CD14-positive monocyte (primary cell): ENCODE measurements around the gene TXNRD1. TPM values are rescaled to one million over a fixed set of nuclear protein-coding genes. Genes with fewer than 3 reads are reported as not detected.

Experiments used
- DNase-seq, 3 donors: peaks; one replicate each; pipeline ENCODE4 v3.0.0-alpha.2; 2011 to 2022
- H2AFZ ChIP-seq: 2 replicates; pipeline ENCODE4 v1.6.0; 2012; ENCODE audit warnings: mild to moderate bottlenecking, low read depth, low read length, inconsistent platforms; ENCODE audit not compliant: insufficient read depth, poor library complexity, severe bottlenecking
- H3K27ac ChIP-seq, 2 donors: 1 replicate in 1 of 2; 2 replicates in 1 of 2; pipeline ENCODE4 v1.5.1; 2012 to 2013; ENCODE audit warnings: low read length in 2 of 2, control low read depth in 1 of 2, inconsistent platforms in 1 of 2, low read depth in 1 of 2, mild to moderate bottlenecking in 1 of 2
- H3K27me3 ChIP-seq, 2 donors: one replicate each; pipeline versions ENCODE4 v1.6.0 to v1.6.1; 2011 to 2013; ENCODE audit warnings: low read length in 2 of 2; ENCODE audit not compliant: control insufficient read depth in 2 of 2, insufficient read depth in 2 of 2
- H3K36me3 ChIP-seq, 2 donors: replicated peaks in 1 of 2; 1 replicate in 1 of 2; 2 replicates in 1 of 2; pipeline versions ENCODE4 v1.5.1 to v1.6.1; 2012 to 2013; ENCODE audit warnings: low read length in 2 of 2, control low read depth in 1 of 2, inconsistent platforms in 1 of 2, mild to moderate bottlenecking in 1 of 2; ENCODE audit not compliant: insufficient read depth in 2 of 2, control insufficient read depth in 1 of 2
- H3K4me1 ChIP-seq, 2 donors: 1 replicate in 1 of 2; 2 replicates in 1 of 2; pipeline versions ENCODE4 v1.5.1 to v1.6.1; 2012 to 2013; ENCODE audit warnings: low read length in 2 of 2, control low read depth in 1 of 2, inconsistent platforms in 1 of 2, mild to moderate bottlenecking in 1 of 2, moderate library complexity in 1 of 2; ENCODE audit not compliant: insufficient read depth in 2 of 2, control insufficient read depth in 1 of 2
- H3K4me2 ChIP-seq: replicated peaks from 2 replicates; pipeline ENCODE3; 2012; ENCODE audit warnings: low read length, moderate library complexity, mild to moderate bottlenecking; ENCODE audit not compliant: poor library complexity, severe bottlenecking; ENCODE audit errors: extremely low read depth
- H3K4me3 ChIP-seq, 3 experiments: fragments of 200-600 bp in 1 of 3; sonication (generic) in 1 of 3; replicated peaks in 1 of 3; 1 replicate in 2 of 3; 2 replicates in 1 of 3; pipeline ENCODE4 v1.5.1; 2011 to 2013; ENCODE audit warnings: low read length in 3 of 3, mild to moderate bottlenecking in 3 of 3, control low read depth in 2 of 3, low read depth in 2 of 3, inconsistent platforms in 1 of 3, moderate library complexity in 1 of 3
- H3K79me2 ChIP-seq: 2 replicates; pipeline ENCODE4 v1.6.0; 2012; ENCODE audit warnings: mild to moderate bottlenecking, control low read depth, inconsistent platforms, low read length, moderate library complexity; ENCODE audit not compliant: insufficient read depth
- H3K9ac ChIP-seq: 2 replicates; pipeline ENCODE4 v1.6.0; 2017; ENCODE audit warnings: low read length, mild to moderate bottlenecking; ENCODE audit not compliant: insufficient read depth, poor library complexity, severe bottlenecking
- H3K9me3 ChIP-seq, 2 donors: replicated peaks in 1 of 2; 1 replicate in 1 of 2; 2 replicates in 1 of 2; pipeline versions ENCODE4 v1.5.1 to v1.6.1; 2012 to 2013; ENCODE audit warnings: low read length in 2 of 2, control low read depth in 1 of 2; ENCODE audit not compliant: control insufficient read depth in 1 of 2, insufficient read depth in 1 of 2
- H4K20me1 ChIP-seq: 2 replicates; pipeline ENCODE4 v1.6.0; 2012; ENCODE audit warnings: mild to moderate bottlenecking, low read length, control low read depth, moderate library complexity; ENCODE audit not compliant: insufficient read depth
- H3K27ac Mint-ChIP-seq, 7 donors: one replicate each; pipeline ENCODE4 v1.8.0; 2020; ENCODE audit warnings: mild to moderate bottlenecking in 7 of 7, mixed read lengths in 7 of 7, moderate library complexity in 6 of 7, inconsistent platforms in 2 of 7
- H3K27me3 Mint-ChIP-seq, 3 donors: one replicate each; pipeline ENCODE4 v1.8.0; 2021 to 2022; ENCODE audit warnings: low read depth in 3 of 3, mild to moderate bottlenecking in 3 of 3, mixed read lengths in 3 of 3, moderate library complexity in 3 of 3, inconsistent platforms in 1 of 3
- H3K36me3 Mint-ChIP-seq, 2 donors: one replicate each; pipeline ENCODE4 v1.8.0; 2020; ENCODE audit warnings: mixed read lengths in 2 of 2, inconsistent platforms in 1 of 2, mild to moderate bottlenecking in 1 of 2
- H3K4me1 Mint-ChIP-seq: one replicate; pipeline ENCODE4 v1.8.0; 2020; ENCODE audit warnings: mild to moderate bottlenecking, mixed read lengths
- H3K4me3 Mint-ChIP-seq, 2 donors: one replicate each; pipeline ENCODE4 v1.8.0; 2020; ENCODE audit warnings: mild to moderate bottlenecking in 2 of 2, mixed read lengths in 2 of 2, moderate library complexity in 1 of 2
- H3K9me3 Mint-ChIP-seq, 7 donors: one replicate each; pipeline ENCODE4 v1.8.0; 2020 to 2022; ENCODE audit warnings: mixed read lengths in 7 of 7, mild to moderate bottlenecking in 6 of 7, moderate library complexity in 6 of 7, inconsistent platforms in 2 of 7
- CTCF ChIP-seq: fragments of 200-600 bp; IDR thresholded peaks from one replicate; pipeline ENCODE4 v1.8.0; 2022; ENCODE audit warnings: antibody characterized with exemption, mild to moderate bottlenecking
- WGBS: methylation state at CpG from one replicate; pipeline ENCODE4 v1.1.5; 2013; ENCODE audit warnings: missing lambda C conversion rate; ENCODE audit not compliant: insufficient coverage; 5-methylcytosine and 5-hydroxymethylcytosine counted together
- intact Hi-C, 2 donors: fragments of 100-400 bp; cut with micrococcal nuclease; formaldehyde crosslinking; loops; one replicate each; pipeline versions ENCODE4 v1.15.0 to v1.15.1; 2023
- polyA plus RNA-seq, 3 donors: library from polyadenylated mRNA; depleted of rRNA in 1 of 3; unstranded in 2 of 3; stranded (reverse) in 1 of 3; fragments of 300-500 nt in 2 of 3; fragments of >200 nt in 1 of 3; fragmentation: Illumina TruSeq in 2 of 3; gene quantifications; 1 replicate in 2 of 3; 2 replicates in 1 of 3; pipeline ENCODE4 v1.2.3, GENCODE V29; 2012 to 2021

The TXNRD1 gene
- polyA plus RNA-seq, 3 donors: 26.9 to 46.1 (median 29.2) TPM

DNA sequence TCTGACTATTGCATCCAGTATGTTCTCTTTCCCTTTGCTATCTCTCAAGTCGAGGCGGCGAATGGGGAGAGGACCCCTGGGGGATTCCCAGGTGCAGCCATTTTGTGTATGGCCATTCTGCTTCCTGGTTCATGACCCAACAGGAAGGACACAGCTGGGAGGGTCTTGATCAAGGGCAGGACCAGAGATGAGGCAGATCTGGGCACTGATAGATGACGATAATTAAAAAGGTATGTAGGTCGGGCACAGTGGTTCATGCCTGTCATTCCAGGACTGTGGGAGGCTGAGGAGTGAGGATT is 161.9 kb downstream of the TXNRD1 start:
- H4K20me1 ChIP-seq: no peaks in the 10 kb centered on the region
- no peak overlapping the region for H3K4me3 Mint-ChIP-seq
- WGBS: 71% methylated on average over 4 of the region's 5 CpGs
- no peaks in the 10 kb centered on the region for H3K79me2 ChIP-seq
- no peak for TF ChIP-seq CTCF
- peaks cover 3 to 13% of the 10 kb centered on the region in 2 donors for H3K4me1 ChIP-seq
- H3K27me3 Mint-ChIP-seq: peaks cover 2 to 4% (median 3%) of the 10 kb centered on the region in 3 donors
- intact Hi-C loops: loop anchor here in 1 of 2 donors (5.0 kb wide), 1 partner anchor 675 kb away; no protein-coding TSS in a partner anchor
- no peak overlapping the region for H3K4me3 ChIP-seq
- no peak overlapping the region for H2AFZ ChIP-seq
- H3K27ac Mint-ChIP-seq: no peak overlapping the region
- no peak for DNase-seq
- no peak overlapping the region for H3K27ac ChIP-seq
- no peaks in the 10 kb centered on the region for H3K36me3 ChIP-seq
- H3K9ac ChIP-seq: no peak overlapping the region
- H3K9me3 ChIP-seq: no peaks in the 10 kb centered on the region
- no peak overlapping the region for H3K4me2 ChIP-seq
- H3K27me3 ChIP-seq: no peaks in the 10 kb centered on the region
- peaks cover 0 to 3% of the 10 kb centered on the region in 2 donors for H3K36me3 Mint-ChIP-seq
- no peaks in the 10 kb centered on the region for H3K9me3 Mint-ChIP-seq
- peaks cover 10% of the 10 kb centered on the region for H3K4me1 Mint-ChIP-seq

- Histone ChIP-seq H3K36me3 (no peaks in the 10 kb centered on the region), H3K4me2 (no peak overlapping the region), H3K79me2 (no peaks in the 10 kb centered on the region), H3K4me1 (peaks cover 0 to 8% of the 10 kb centered on the region in 2 donors), H3K27ac (no peak overlapping the region), H3K9me3 (no peaks in the 10 kb centered on the region), H3K4me3 (no peak overlapping the region), H4K20me1 (no peaks in the 10 kb centered on the region), H2AFZ (no peak overlapping the region), H3K9ac (no peak overlapping the region), H3K27me3 (no peaks in the 10 kb centered on the region)
- TF ChIP-seq CTCF: no peak
- Mint-ChIP-seq H3K27ac (no peak overlapping the region), H3K4me3 (no peak overlapping the region), H3K27me3 (peaks cover 1 to 4% (median 2%) of the 10 kb centered on the region in 3 donors), H3K9me3 (no peaks in the 10 kb centered on the region), H3K4me1 (peaks cover 7% of the 10 kb centered on the region), H3K36me3 (peaks cover 0 to 3% of the 10 kb centered on the region in 2 donors)
- intact Hi-C loops: loop anchor here in 1 of 2 donors (5.0 kb wide), 1 partner anchor 674 kb away; no protein-coding TSS in a partner anchor
- WGBS: 100% methylated on average over 2 of the region's 4 CpGs
- DNase-seq: no peak
These were observed 162.8 kb downstream of the TXNRD1 start for GRCh38 chr12:104378427-104378826.
